IMR-90 (cell line): ENCODE measurements around the gene MRPL23.

Source experiments
- BHLHE40 ChIP-seq: fragments of 150-350 bp; IDR thresholded peaks from 2 replicates; pipeline ENCODE4 v1.6.1; 2016; ENCODE audit warnings: mild to moderate bottlenecking, low read depth, low read length
- CHD1 ChIP-seq: IDR thresholded peaks from 2 replicates; pipeline ENCODE4 v1.6.1; 2012; ENCODE audit warnings: low read depth, low read length, improper control_type of control experiment
- FOS ChIP-seq: fragments of 150-350 bp; IDR thresholded peaks from 2 replicates; pipeline ENCODE4 v1.6.1; 2016; ENCODE audit warnings: low read depth, low read length
- MAFK ChIP-seq: IDR thresholded peaks from 2 replicates; pipeline ENCODE4 v1.6.1; 2012; ENCODE audit warnings: low read depth, low read length, improper control_type of control experiment
- MAZ ChIP-seq: IDR thresholded peaks from 2 replicates; pipeline ENCODE4 v1.6.1; 2012; ENCODE audit warnings: low read depth, mild to moderate bottlenecking, low read length, improper control_type of control experiment, moderate library complexity, borderline replicate concordance
- MXI1 ChIP-seq: IDR thresholded peaks from 2 replicates; pipeline ENCODE4 v1.6.1; 2012; ENCODE audit warnings: low read depth, mild to moderate bottlenecking, low read length, moderate library complexity, borderline replicate concordance
- POLR2A ChIP-seq: IDR thresholded peaks from 2 replicates; pipeline ENCODE4 v1.6.1; 2012; ENCODE audit warnings: mild to moderate bottlenecking, low read depth, low read length
- RAD21 ChIP-seq: IDR thresholded peaks from 2 replicates; pipeline ENCODE4 v1.6.1; 2012; ENCODE audit warnings: low read length, improper control_type of control experiment
- RCOR1 ChIP-seq: IDR thresholded peaks from 2 replicates; pipeline ENCODE4 v1.6.1; 2012; ENCODE audit warnings: mild to moderate bottlenecking, low read length, improper control_type of control experiment; ENCODE audit not compliant: insufficient replicate concordance
- SMC3 ChIP-seq: fragments of 150-350 bp; IDR thresholded peaks from 2 replicates; pipeline ENCODE4 v1.6.1; 2016; ENCODE audit warnings: low read depth, mild to moderate bottlenecking, antibody characterized with exemption, low read length, moderate library complexity
- TF ChIP-seq, protein P1 (sequence below): conservative IDR thresholded peaks from 2 replicates; pipeline ENCODE4 v1.5.1; 2012; ENCODE audit warnings: mild to moderate bottlenecking, low read depth, low read length, improper control_type of control experiment
- TF ChIP-seq, protein P2 (sequence below): fragments of 150-350 bp; IDR thresholded peaks from 2 replicates; pipeline ENCODE4 v1.6.1; 2017; ENCODE audit warnings: mild to moderate bottlenecking, antibody characterized with exemption, low read length, low read depth

DNA sequence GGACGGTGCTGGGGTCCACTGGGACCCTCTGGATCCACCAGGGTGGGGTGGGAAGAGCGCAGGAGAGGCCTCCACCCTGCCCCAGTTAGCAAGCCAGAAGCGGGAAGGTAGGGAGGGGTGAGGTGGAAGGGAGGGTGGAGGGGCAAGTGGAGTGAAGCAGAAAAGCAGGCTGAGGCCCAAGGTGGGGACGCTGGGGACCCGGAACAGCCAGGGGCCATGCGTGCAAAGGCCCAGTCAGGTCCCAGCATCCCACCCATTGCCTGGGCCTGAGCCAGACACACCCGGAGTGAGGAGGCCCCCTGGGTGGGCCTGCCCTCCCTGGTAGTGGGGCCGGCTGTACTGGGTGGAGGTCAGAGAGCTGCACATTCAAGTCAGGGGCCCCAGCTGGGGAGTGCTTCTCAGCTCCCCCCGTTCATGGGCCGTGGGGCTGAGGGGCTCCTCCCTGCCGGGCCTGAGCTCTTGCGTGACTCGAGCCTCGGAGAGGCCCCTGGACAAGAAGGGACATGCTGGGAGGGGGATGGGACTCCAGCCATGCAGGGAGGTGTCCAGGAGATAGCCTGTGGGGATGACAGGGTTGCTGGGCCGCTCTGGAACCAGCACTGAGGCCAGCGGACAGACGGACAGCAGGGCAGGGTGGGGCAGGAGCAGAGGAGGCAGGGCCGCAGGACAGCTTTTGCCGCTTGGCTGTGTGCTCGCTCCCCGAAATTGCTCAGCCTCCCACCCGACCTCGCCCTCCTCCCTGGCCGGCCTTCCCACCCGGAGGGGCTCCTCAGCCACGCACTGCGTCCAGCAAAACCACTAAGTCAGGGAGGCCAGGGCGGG lies 19.9 kb upstream of the MRPL23 start:
- TF ChIP-seq, protein P1, sequence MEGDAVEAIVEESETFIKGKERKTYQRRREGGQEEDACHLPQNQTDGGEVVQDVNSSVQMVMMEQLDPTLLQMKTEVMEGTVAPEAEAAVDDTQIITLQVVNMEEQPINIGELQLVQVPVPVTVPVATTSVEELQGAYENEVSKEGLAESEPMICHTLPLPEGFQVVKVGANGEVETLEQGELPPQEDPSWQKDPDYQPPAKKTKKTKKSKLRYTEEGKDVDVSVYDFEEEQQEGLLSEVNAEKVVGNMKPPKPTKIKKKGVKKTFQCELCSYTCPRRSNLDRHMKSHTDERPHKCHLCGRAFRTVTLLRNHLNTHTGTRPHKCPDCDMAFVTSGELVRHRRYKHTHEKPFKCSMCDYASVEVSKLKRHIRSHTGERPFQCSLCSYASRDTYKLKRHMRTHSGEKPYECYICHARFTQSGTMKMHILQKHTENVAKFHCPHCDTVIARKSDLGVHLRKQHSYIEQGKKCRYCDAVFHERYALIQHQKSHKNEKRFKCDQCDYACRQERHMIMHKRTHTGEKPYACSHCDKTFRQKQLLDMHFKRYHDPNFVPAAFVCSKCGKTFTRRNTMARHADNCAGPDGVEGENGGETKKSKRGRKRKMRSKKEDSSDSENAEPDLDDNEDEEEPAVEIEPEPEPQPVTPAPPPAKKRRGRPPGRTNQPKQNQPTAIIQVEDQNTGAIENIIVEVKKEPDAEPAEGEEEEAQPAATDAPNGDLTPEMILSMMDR: no peak
- TF ChIP-seq MAZ: no peak
- TF ChIP-seq RAD21: no peak
- TF ChIP-seq MAFK: no peak
- no peak for TF ChIP-seq POLR2A
- TF ChIP-seq, protein P2, sequence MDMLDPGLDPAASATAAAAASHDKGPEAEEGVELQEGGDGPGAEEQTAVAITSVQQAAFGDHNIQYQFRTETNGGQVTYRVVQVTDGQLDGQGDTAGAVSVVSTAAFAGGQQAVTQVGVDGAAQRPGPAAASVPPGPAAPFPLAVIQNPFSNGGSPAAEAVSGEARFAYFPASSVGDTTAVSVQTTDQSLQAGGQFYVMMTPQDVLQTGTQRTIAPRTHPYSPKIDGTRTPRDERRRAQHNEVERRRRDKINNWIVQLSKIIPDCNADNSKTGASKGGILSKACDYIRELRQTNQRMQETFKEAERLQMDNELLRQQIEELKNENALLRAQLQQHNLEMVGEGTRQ: no peak
- TF ChIP-seq FOS: no peak
- no peak for TF ChIP-seq MXI1
- TF ChIP-seq CHD1: no peak
- TF ChIP-seq SMC3: no peak
- no peak for TF ChIP-seq BHLHE40
- no peak for TF ChIP-seq RCOR1
